ENCODE measurements around the gene MED25.

Gene MED25

GRCh38 chr19:49876422-49877019 is 58.4 kb downstream of the MED25 start:
- peak; percentile 97 to 98 for DNase-seq

DNA sequence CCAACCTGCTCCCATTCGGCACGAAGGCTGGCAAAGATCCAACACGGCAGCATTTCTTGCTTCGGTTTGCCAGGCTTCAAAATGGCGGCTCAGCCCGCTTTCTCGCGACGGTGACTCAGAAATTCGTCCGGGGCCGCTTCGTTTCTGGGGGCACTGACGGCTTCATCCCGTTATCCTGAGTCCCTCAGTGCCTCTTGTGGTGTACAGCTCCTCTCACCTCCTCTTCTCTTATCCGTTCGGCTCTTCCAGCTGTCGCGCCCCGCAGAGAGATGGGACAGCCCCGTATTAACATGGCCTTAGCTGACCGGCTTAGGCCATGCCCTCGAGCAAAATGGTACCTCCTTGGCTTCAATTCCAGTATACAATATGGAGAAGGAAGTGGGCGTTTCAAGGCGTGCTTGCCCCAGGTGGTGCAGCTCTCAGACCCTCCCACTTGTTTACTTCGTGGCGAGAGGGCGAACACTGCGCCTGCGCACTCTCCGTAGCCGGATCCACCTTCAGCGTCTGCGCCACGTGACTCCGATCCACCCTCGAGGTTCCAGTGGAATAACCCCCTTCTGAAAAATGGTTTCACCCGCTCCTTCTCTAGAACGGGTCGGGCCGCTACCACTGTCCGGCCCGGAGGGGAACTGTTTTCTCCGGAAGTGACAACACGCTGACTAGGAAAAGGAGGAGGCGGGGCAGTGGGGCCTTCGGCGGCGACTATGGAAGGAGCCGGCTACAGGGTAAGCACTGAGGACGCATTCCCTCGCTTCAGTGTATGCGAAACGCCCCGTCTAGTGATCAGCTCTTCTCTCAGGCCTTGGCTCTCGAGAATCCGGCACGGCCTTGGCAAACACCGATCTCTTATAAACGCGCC is 59.2 kb downstream of the MED25 start, which contains the start of the genes AKT1S1 and TBC1D17:
TSS of gene AKT1S1 (minus strand) at position 336 of the 859 bp plus-strand sequence. CDS start 4,060 bp downstream, outside the sequence.
TSS of gene TBC1D17 (plus strand) at position 683 of the 859 bp plus-strand sequence. CDS start at position 705, 22 bp downstream.
- peak; percentile 97 to 98 for DNase-seq

GRCh38 chr19:49877879-49878743 is 60.0 kb downstream of the MED25 start:
- peak; percentile 98 to 99 for DNase-seq

GRCh38 chr19:49878744-49879070 is 60.6 kb downstream of the MED25 start:
- no peak for DNase-seq

DNA sequence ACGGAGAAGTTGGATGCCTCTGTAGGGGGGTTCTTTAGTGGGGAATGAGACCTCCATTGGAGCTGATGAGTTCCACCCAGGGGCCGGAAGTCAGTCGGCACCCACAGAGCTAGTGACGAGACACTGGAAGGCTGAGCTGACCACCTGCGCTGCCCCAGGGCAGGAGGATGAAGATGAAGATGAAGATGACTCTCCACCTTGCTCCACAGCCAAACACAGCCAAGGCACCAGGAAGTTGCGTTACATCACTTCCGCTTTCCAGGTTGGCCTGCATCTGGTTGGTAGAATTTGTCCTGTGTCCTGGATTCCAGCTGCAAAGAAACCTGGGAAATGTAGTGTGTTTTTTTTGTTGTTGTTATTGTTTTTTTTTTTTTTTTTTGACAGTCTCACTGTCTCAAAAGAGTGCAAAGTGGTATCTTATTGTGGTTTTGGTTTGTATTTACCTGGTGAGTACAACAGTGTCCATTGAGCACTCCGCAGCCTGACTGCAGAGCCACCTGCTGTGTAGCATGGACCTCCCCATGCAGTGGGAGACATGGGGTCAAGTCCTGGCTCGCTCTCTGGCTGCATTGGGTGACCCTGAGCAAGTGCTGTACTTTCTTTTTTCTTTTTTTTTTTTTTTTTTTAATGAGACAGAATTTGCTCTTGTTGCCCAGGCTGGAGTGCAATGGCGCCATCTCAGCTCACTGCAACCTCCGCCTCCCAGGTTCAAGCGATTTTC is 61.3 kb downstream of the MED25 start:
- no peak for DNase-seq

- DNase-seq, result no peak
These were observed 62.2 kb downstream of the MED25 start for GRCh38 chr19:49880162-49880869.

DNA sequence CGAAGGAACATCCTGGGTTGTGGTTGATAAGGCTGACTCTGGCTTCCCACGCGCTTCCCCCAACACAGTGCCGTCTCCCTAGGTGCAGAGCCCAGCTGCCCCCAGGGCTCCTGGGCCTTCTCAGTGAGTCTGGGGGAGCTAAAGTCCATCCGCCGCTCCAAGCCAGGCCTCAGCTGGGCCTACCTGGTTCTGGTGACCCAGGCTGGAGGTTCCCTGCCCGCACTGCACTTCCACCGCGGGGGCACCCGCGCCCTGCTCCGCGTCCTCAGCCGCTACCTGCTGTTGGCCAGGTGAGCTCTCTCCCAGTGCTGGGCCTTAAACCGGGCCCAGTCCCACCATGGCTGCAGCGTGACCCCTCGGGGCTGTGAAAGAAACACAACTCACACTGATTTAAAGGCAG is 63.1 kb downstream of the MED25 start:
- no peak for DNase-seq

GRCh38 chr19:49881672-49882394 is 63.7 kb downstream of the MED25 start:
- DNase-seq, result no peak

DNA sequence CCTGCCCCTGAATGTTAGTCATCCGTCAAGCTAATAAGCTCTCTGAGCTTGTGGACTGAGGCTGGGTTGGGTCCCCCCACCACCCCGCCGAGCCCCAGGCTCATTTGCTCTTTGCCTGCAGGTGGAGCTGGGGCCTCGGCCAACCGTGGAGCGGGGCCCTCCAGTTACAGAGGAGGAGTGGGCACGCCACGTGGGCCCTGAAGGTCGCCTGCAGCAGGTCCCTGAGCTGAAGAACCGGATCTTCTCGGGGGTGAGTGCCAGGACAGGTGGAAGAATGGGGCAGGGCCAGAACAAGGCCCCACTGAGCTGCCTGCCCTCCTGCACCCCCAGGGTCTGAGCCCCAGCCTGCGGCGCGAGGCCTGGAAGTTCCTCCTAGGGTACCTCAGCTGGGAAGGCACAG is 64.6 kb downstream of the MED25 start:
- no peak for DNase-seq

DNA sequence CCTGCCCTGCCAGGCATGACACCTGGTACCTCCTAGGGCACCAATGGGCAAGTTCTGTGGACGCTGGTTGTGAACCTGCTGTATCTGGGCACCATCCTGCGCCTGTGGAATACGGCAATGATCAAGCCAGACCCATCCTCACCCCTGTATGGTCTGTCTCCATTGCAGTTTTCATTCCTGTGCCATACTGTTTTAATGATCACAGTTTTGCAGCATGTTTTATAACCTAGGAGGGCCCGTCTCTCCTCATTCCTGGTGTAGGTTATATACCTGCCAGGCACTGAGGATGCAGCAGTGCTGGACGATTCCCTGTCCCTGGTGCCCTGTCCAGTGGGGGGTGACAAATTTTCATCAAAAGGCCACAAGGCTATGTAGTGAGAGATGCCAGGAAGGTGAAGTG is 65.0 kb downstream of the MED25 start:
- DNase-seq, result no peak

- no peak for DNase-seq
These were observed 66.0 kb downstream of the MED25 start for GRCh38 chr19:49884109-49884508.

DNA sequence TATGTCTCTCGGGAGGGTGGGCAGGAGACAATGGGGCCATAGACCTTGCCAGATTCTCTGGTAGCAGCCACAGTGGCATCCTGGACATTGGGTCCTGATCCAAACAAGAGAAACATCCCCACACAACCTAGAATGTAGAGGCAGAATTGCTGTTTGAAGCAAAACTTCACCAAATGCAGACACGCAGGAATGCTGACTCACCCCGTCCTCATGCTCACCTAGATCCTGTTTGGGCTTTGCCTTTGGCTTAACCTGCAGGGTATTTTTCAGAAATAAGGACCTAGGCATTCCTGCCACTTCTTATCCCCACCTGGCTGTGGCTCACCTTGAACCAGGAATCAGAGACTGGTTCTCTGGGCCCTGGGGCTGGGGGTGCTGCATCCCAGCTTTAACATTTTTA is 66.7 kb downstream of the MED25 start:
- no peak for DNase-seq

All from activated CD4-positive, alpha-beta T cell treated with anti-CD3 and anti-CD28 coated beads for 4 hours (primary cell).